Activated T-helper 9 cell treated with anti-CD3 and anti-CD28 coated beads, Interleukin-2, amount 50 U/mL, for 16 hours (primary cell): ENCODE measurements around the gene RPL5.
"Not testable (repeated sequence)": the region's sequence is repeated elsewhere in the genome, so short reads cannot be mapped to it uniquely, and the experiment has no call there.

Source experiments
- DNase-seq: peaks from one replicate; pipeline ENCODE4 v3.0.0-alpha.2; 2020; ENCODE audit warnings: low read depth

Gene RPL5

GRCh38 chr1:92831762-92832536 is at the start of gene RPL5:
TSS of gene RPL5 (plus strand) at chr1:92832040. CDS start at chr1:92832115, 75 bp downstream.
- DNase-seq: peak; percentile 95

- not testable (repeated sequence) for DNase-seq
Observed at GRCh38 chr1:92783550-92783949, 48.3 kb upstream of the RPL5 start.

DNA sequence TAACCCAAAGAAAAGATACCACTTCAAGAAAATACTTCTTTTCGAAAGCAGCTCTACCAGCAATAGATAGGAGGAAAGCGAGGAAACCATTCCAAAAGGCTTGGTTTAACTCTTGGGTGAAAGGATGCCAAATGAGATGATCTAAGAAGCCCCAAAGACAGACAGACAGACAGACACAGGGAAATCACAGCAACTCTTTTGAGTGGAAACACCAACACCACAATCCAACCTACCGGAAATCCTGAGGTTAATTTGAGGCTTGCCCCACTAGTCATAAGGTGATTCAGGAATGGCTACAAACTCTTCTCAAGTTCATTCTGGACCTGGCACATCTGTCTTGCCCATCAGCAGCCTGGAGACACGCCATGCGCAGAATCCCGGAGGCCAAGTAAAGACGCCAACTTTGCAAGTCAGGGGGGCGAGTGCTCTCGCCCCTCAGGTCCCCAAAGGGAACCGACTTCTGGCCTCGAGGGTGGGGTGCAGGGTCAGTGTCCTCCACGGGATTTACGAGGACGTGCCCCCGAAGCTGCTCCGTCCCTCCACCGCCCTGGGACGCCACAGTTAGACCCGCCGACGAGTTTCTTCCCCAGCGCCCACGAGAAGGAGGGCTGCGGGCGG is 47.7 kb upstream of the RPL5 start:
- peak; percentile 1 for DNase-seq

DNA sequence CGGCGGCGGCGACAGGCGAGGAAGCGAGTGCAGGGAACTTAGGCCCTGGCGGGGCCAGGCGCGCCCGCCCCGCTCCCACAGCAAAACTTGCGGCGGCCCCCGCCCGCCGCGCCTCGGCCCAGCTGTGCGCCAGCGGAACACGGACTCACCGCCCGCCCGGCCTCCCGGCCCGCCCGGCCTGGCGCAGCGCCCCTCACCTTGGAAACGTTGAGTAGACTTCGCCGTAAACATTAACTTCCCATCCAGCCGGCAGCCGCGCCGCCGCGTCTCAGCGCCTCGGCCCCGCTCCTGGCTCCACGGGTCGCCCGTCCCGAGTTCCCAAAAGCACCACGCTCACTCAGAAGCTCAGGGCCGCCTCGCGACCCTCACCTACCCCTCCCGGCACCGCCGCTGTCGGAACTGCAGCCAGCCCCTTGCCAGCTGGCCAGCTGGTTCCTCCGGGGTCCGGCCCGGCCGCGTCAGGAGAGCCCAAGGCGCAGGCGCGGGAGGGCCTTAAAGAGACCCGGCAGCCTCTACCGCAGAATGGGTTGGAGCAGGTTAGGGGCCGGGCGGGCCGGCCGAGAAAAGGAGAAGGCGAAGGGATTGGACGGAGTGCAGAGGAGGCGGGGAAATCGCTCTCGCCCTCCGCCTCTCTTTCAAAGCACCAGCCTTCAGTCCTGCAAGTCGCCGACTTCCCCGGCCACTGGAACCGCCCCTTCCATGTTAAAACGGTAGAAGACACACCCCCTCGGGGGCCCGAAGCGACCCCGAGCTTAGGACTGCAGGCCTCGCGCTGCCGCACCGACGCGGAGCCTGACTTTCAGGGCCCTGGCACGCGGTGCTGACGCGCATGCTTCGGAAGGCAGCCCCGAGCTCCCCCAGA is 47.0 kb upstream of the RPL5 start, which contains the start of gene EVI5:
Gene EVI5, minus strand, starts transcription at position 470 of the 862 bp plus-strand sequence. CDS start 48,562 bp downstream, outside the sequence.
- peak; percentile 48 for DNase-seq

- DNase-seq: no peak
Observed at GRCh38 chr1:92786111-92786901, 45.5 kb upstream of the RPL5 start.

DNA sequence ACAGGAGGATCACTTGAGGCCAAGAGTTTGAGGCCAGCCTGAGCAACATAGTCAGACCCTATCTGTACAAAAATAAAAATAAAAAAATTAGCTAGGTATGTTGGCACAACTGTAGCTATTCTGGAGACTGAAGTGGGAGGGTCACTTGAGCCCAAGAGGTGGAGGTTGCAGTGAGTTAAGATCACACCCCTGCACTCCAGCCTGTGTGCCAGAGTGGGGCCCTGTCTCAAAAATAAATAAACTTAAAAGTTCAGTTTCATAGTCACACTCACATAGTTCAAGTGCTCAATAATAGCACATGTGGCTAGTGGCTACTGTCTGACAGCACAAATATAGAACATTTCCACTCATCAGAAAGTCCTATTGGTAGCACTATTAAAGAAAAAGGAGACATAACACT is 41.8 kb upstream of the RPL5 start:
- DNase-seq: no peak

GRCh38 chr1:92790867-92791266 is 41.0 kb upstream of the RPL5 start:
- no peak for DNase-seq

DNA sequence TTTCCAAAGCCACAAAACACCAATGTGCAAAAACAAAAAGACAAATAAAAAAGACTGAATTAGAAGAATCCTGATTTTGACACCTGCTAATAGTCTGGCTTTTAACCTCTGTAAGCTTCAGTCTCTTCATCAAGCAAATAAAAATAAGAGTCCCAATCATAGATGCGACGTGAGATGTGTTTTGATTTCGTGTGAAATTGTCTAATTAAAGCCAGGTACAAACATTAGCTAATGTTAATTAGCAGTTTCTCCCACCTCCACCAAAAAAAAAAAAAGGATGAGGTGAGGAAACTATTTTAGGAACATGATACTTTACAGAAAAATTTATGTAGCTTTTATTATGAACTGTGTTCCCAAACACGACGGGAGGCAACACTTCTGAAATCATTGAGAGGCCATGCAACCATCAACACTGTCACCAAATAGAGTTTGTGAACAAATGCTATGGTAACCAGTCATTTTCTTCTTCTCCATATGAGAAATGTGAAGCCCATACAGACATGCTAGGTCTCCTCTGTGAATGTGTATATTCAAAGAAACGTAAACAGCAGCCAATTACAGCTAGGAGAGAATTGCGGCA is 40.3 kb upstream of the RPL5 start:
- no peak for DNase-seq

DNA sequence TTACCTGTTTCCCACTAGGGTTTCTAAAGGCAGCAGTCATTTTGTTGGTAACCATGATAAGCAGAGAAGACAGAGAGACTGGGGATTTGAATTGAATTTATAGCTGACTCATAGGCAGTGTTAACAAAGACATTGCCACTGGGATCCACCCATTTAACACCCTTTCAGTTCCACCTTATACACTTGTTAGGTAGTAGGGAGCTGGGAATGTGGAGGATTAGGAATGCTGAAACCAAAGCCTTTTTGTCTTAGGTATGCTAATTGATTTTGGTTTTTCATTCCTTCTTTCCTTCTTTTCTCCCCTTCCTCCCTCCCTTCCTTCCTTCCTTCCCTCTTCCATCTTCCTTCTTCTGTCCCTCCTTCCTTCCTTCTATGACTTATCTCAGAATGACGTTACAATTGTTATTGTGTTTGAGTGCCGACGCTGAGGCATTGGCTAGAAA is 39.5 kb upstream of the RPL5 start:
- DNase-seq: no peak

GRCh38 chr1:92795166-92795565 is 36.7 kb upstream of the RPL5 start:
- DNase-seq: no peak

- DNase-seq: no peak
Observed at GRCh38 chr1:92797297-92797696, 34.5 kb upstream of the RPL5 start.

DNA sequence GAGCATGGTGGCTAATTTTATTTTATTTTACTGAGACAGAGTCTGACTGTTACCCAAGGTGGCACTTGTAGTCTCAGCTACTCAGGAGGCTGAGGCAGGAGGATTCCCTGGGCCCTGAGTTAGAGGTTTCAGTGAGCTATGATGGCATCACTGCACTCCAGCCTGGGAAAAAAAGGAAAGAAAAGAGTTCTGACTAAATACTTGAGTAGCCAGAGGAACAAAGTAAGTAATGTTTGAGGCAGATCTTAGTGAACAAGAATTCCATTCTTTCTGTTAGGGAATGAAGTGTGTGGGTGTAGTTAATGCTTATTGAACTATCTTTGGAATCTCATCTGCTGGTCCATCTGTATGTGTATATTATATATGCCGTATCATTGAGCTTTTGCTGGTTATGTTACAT is 33.9 kb upstream of the RPL5 start:
- no peak for DNase-seq

DNA sequence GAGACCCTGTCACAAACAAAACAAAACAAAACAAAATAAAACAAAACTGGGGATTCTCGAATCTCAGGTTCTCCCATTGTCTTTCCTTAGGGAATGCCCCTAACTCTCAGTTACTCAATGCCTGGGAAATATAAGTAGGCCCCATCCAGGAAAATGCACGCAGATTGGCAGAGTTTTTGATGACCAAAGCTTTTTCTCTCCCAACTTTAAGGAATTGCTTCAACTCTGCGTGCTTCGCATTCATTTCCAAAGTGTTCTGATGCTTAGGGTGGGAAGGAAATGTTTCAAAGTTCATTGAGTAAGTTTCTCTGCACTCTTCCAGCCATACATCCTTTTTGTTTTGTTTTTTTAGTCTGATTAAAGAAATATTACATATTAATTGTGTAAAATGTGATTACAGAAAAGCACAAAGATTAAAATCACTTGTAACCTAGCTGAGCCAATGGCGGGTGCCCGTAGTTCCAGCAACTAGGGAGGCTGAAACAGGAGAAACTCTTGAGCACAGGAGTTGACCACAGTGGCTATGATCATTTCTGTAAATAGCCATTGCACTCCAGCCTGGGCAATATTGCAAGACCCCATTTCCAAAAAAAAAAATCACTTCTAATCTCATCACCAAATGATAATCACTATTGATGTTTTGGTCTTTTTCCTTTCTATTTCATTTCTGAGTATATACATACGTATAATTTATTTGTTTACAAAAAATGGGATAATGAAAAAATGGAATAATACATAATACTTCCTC is 28.5 kb upstream of the RPL5 start:
- DNase-seq: no peak

DNA sequence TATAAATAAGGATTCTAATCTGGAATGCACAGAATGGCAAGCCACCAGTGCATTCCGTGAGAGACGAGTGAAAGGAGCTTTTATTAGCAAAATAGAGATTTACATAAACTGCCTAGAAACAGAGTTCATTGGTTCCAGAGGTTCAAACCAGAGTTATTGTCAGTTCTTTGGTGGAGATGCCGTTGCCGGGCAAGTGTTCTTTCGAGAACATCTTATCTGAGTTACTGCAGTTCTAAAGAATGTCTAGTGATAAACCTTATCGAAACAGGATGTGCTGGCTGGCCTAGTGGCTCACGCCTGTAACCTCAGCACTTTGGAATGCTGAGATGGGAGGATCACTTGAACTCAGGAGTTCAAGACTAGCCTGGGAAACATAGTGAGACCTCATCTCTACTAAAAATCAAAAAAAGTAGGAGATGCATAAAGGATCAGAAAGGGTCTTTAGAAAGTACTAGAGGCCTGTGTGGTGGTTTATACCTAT is 27.1 kb upstream of the RPL5 start:
- DNase-seq: no peak

- no peak for DNase-seq
Observed at GRCh38 chr1:92805216-92805615, 26.6 kb upstream of the RPL5 start.

- no peak for DNase-seq
Observed at GRCh38 chr1:92808381-92808780, 23.5 kb upstream of the RPL5 start.

DNA sequence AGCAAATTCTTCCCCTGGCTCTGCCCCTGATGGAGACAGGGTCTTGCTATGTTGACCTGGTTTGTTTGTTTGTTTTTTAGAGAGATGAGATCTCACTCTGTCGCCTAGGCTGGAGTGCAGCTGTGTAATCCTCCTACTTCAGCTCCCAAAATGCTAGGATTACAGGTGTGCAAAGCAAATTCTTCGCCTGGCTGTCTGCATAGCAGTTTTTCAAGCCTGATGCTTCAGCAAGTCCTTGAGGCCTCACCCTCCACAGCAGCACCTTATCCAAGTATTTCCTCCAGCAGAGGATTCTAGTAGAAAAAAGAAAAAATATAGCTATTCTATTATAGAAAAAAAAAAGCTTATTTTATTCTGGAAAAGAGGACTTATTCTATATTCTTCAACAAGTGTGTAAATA is 15.1 kb upstream of the RPL5 start:
- no peak for DNase-seq

- DNase-seq: no peak
Observed at GRCh38 chr1:92817137-92817697, 14.6 kb upstream of the RPL5 start.

- no peak for DNase-seq
Observed at GRCh38 chr1:92817986-92818764, 13.7 kb upstream of the RPL5 start.
